Hematopoietic multipotent progenitor cell (in vitro differentiated cells): ENCODE data around the gene DSTYK. TPM values are rescaled to one million over a fixed set of nuclear protein-coding genes. Genes with fewer than 3 reads are reported as not detected.
"Not testable (repeated sequence)": the region's sequence is repeated elsewhere in the genome, so short reads cannot be mapped to it uniquely, and the experiment has no call there.

ENCODE experiments used
- DNase-seq, 3 donors: peaks; one replicate each; pipeline ENCODE4 v3.0.0-alpha.2; 2011 to 2015; ENCODE audit warnings: low read depth in 2 of 3, low spot score in 2 of 3
- total RNA-seq: library from RNA; depleted of rRNA; stranded (reverse); fragments of >200 nt; gene quantifications from one replicate; pipeline ENCODE4 v1.2.3, GENCODE V29; 2012

Gene DSTYK
- total RNA-seq, 1 donor = 10.5 TPM

- DNase-seq = peak in 2 of 3 donors; percentile 23 to 68
Measured at GRCh38 chr1:205186191-205186590, 25.3 kb downstream of the DSTYK start.

DNA sequence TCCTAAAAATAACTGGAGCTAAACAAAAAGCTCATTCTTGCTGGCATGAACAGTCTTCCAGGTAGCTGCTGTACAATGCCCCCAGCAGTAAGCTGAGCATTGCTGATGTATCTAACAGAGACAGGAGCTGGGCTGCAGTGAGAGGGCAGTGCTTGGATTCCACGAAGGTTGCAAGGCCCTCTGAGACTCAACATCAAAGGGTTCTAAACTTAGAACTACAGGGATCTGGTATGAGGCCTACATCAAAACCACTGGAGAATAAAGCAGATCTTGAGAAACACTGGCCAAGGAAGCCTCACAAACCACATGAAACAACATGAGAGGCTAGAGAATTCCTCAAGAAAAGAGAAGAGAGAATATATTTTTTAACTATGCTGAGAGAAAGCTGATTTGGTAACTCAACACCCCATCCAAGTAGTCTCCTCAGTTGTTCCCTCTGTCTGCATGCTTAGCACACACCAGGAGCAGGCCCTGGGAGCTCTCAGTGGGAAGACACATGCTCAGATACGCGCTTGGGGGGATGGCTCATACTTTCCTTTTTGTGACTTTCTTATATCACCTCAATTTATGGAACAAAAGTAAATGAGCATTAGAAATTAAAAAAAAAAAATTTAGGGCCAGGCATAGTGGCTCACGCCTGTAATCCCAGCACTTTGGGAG, 27.7 kb downstream of the DSTYK start:
- DNase-seq = no peak

- DNase-seq = no peak
Measured at GRCh38 chr1:205182930-205183329, 28.6 kb downstream of the DSTYK start.

DNA sequence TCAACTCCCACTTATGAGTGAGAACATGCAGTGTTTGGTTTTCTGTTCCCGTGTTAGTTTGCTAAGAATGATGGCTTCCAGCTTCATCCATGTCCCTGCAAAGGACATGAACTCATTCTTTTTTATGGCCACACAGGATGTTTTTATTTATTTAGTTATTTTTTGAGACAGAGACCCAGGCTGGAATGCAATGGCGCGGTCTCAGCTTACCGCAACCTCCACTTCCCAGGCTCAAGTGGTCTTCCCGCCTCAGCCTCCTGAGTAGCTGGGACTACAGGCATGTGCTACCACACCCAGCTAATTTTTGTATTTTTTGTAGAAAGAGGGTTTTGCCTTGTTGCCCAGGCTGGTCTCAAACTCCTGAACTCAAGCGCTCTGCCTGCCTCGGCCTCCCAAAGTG, 31.2 kb downstream of the DSTYK start:
- not testable (repeated sequence) for DNase-seq

- no peak for DNase-seq
Measured at GRCh38 chr1:205179842-205180241, 31.7 kb downstream of the DSTYK start.

DNA sequence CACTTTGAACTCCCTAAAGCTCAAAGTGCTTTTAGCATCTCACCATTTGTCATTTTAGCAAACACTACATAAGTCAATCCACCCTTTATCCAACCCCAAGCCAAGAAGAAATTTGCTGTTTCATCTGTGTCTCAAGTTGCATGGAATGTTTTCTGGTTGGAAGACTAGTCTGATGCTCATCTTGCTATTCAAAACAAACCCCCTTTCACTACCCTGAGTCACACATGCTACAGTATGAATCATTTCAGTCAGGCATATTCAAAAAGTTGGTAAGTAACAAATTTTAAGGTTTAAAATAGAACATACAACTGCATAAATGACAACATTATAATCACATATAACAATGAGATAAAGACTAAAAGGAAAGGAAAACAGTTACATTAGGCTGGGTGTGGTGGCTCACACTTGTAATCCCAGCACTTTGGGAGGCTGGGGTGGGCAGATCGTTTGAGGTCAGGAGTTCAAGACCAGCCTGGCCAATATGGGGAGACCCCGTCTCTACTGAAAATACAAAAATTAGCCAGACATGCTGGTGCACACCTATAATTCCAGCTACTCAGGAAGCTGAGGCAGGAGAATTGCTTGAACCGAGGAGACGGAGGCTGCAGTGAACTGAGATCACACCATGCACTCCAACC, 38.7 kb downstream of the DSTYK start:
- DNase-seq = no peak

GRCh38 chr1:205171369-205171768, 40.1 kb downstream of the DSTYK start:
- DNase-seq = peak in 1 of 3 donors; percentile 10

DNA sequence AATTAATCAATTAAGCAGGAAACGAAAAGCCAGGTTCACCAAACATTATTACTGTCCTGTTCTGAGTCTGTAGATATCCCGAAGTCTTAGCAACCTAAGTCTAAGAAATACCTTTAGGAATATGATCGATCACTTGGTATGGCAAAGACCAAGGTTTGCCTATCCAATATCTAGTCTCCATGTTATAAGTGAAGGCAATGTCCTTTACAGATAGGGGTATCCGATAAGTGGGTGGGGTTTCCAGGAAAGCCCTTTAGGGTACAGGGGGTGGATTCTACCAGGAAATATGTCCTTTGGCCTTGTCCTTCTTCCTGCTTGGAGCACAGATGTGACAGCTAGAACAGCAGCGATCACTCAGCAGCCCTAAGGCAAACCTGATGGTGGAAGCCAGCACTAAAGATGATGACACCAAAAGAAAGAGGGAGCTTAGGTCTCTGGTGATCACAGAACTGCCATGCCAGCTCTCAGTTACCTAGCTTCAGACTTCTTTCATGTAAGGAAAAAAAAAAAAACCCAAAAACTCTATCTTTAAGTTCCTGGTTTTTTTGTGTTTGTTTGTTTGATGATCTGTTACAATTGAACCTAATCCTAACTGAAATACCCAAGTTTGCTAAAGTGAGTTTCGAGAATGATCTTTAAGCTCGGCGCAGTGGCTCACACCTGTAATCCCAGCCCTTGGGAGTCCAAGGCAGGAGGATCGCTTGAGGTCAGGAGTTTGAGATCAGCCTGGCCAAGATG, 40.8 kb downstream of the DSTYK start:
- DNase-seq = no peak

- no peak for DNase-seq
Measured at GRCh38 chr1:205169248-205169647, 42.3 kb downstream of the DSTYK start.

GRCh38 chr1:205168291-205168690, 43.2 kb downstream of the DSTYK start:
- DNase-seq = no peak

DNA sequence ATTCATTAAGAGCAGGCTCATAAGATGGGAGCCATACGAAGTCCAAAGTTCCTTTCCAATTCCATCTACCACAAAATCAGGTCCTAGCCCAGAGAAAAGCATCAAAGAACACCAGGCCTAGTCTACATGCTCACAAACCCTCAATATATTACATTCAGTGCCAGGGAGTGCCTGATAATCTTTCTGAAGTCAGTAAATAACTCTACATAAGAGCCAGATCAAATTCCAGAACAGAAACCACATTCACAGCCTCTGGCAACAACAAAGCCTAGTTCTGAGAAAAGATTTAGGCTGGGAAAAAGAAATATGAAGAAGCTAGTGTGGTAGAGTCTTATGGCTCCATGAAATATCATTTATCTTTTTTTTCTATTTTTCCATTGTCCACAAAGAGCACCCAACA, 49.2 kb downstream of the DSTYK start:
- no peak for DNase-seq

- DNase-seq = no peak
Measured at GRCh38 chr1:205161076-205161475, 50.4 kb downstream of the DSTYK start.

- DNase-seq = no peak
Measured at GRCh38 chr1:205158048-205158616, 53.4 kb downstream of the DSTYK start.

GRCh38 chr1:205155665-205156377, 55.7 kb downstream of the DSTYK start:
- DNase-seq = not testable (repeated sequence)

- DNase-seq = no peak
Measured at GRCh38 chr1:205152505-205152904, 59.0 kb downstream of the DSTYK start.

- no peak for DNase-seq
Measured at GRCh38 chr1:205150651-205151428, 60.7 kb downstream of the DSTYK start.

DNA sequence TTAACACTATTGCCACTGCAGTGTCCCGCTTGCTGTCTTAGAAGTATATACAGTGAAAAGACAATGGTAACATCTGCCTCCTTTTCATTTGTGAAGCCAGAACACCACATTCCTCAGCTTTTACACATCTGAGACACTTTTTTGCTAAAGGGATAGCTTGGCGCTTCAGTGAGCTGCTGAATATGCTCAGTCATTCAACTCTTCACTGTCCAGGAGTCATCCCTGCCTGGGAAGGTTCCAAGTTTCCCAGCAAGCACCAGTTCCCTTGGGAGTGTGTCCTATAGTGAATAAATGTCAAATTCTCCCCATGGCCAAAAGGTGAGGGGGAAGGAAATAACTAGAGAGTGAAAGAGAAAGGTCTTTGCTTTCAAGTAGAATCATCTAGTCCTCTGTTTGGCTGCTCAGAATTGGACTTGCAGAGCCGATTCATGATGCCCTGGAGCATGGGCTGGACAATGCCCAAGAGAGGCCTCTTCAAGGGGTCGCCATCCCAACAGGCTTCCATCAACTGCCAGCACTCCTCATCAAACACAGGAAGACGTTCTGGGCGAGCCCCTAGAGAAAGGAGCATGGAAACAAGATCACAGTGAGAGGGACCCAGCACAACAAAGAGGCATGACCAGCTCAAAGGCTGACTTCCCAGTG, 64.2 kb downstream of the DSTYK start:
- no peak for DNase-seq

- no peak for DNase-seq
Measured at GRCh38 chr1:205144751-205145150, 66.8 kb downstream of the DSTYK start.

DNA sequence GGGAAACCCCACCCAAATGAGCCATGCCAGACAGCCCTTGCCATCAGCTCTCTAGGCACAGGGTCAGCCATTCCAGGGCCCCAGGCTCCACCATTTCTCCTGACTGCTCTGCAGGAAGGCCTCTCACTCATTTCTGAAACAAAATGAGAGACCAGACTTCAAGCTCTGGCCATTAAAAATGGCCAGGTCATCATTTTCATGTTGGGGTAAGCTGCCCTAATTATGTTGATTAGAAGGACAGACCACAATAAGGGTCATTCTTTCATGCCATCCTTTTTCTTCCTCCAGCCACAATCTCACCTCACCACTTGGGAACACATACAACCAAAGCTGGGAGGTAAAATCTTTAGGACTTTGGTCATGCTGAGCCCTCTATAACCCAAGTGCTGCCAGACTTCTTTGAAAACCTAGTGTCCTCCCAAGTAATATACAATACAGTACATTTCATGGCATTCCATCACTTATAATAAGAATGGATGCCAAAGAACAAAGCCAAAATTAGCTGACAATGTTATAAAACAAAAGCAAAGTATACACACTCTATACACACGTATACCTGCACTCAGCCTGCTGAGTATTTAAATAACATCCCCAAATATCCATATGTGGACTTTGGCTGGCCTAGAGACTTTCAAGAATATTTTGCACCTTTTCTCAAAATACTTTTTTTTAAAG, 67.3 kb downstream of the DSTYK start:
- DNase-seq = no peak
